ENCODE data around the gene AMOT. TPM values are rescaled to one million over a fixed set of nuclear protein-coding genes. Genes with fewer than 3 reads are reported as not detected.
A peak's percentile ranks its signal among the peaks of the same experiment; 100 is the strongest.

AMOT gene
- total RNA-seq, 1 experiment from 2014 or later, result 0.23 TPM

GRCh38 chrX:112839856-112840255 lies 775 bp downstream of the AMOT start:
- no peak for DNase-seq (ENCODE audit: low read depth)

DNA sequence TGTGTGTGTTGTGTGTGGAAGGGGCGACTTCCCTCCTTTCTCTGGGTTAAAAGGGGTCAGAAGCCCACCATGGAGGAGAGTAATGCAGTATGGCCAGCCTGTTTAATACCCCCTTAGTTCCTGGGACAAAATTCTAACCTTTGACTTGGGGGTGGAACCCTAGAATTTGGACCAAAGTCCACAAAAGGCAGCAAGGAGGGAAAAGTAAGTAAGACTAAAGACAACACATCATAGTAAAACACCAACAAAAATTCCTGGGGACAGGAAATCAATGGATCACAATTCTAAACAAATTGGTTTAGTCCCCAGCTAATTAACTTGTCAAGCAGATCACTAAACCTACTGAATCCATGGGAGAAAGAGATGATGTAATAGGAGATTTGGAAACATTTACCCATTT lies 3.1 kb downstream of the AMOT start:
- DNase-seq (ENCODE audit: low read depth), result no peak

GRCh38 chrX:112835019-112835418 lies 5.6 kb downstream of the AMOT start:
- no peak for DNase-seq (ENCODE audit: low read depth)

GRCh38 chrX:112834031-112834845 lies 6.4 kb downstream of the AMOT start:
- DNase-seq (ENCODE audit: low read depth), result no peak

DNA sequence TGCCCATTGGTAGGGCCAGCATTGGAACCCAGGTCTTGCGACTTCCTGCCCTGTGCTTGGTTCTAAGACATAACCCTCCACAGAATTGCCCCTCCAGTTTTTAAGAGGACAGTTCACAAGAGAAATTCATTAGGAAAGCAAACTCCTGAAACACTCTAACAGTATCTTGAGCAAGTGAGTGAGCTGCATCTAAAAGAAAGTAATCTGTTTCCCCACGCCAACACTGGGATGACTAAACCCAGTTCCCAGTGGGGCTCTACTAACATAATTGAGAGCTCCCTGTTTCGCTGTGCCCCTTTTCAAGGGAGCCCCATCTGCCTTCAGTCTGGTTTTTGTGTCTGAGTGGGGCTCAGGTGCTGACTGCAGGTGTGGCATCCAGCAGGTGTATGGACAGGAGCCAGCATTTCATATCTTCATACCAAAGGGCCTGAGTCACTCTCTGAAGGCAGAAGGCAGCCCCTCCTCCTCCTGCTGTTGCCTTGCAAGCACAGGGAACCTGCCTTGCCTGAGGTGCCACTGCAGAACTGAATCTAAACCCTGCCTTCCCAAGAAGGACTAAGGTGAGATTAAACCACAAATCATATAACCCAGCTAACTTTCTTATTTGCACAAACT lies 8.0 kb downstream of the AMOT start:
- DNase-seq (ENCODE audit: low read depth), result no peak

- no peak for DNase-seq (ENCODE audit: low read depth)
Observed at GRCh38 chrX:112830540-112830939, 10.1 kb downstream of the AMOT start.

GRCh38 chrX:112827292-112827903 lies 13.2 kb downstream of the AMOT start:
- no peak for DNase-seq (ENCODE audit: low read depth)

DNA sequence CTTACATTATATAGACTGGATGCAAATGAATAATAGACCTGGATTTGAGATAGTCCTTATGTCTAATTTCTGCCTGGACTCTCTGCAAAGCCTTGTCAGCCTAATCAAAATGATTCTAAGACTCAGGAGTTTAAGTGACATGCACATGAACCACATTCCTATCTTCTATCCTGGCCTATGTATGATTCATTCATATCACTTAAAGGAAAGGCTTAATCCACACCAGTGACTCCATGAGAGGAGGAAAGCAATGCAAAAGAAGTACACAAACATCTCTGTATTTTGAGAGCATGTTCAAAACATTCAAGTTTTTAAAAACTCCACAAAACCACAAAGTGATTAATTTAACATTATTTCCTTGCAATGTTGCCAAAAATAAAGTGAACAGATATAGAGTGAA lies 14.6 kb downstream of the AMOT start:
- DNase-seq (ENCODE audit: low read depth), result no peak

DNA sequence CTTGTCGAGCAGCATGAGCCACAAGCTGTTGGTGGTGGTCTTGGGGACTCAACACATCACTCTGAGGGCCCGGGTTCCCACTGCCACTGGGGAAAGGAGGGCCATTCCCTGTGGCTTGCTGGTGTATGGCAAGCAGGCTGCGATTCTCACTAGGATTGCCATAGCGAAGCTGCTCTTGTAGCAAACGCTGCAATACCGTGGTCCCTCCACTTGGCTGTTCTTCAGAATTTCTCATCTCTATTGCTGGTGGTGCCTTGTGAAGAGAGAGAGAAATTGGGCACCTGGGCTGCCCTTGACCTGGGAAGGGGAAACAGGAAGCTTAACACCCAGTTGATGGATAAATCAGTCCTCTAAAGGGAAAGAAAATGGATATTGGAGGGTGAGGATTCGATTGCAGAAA lies 17.7 kb downstream of the AMOT start:
- no peak for DNase-seq (ENCODE audit: low read depth)

DNA sequence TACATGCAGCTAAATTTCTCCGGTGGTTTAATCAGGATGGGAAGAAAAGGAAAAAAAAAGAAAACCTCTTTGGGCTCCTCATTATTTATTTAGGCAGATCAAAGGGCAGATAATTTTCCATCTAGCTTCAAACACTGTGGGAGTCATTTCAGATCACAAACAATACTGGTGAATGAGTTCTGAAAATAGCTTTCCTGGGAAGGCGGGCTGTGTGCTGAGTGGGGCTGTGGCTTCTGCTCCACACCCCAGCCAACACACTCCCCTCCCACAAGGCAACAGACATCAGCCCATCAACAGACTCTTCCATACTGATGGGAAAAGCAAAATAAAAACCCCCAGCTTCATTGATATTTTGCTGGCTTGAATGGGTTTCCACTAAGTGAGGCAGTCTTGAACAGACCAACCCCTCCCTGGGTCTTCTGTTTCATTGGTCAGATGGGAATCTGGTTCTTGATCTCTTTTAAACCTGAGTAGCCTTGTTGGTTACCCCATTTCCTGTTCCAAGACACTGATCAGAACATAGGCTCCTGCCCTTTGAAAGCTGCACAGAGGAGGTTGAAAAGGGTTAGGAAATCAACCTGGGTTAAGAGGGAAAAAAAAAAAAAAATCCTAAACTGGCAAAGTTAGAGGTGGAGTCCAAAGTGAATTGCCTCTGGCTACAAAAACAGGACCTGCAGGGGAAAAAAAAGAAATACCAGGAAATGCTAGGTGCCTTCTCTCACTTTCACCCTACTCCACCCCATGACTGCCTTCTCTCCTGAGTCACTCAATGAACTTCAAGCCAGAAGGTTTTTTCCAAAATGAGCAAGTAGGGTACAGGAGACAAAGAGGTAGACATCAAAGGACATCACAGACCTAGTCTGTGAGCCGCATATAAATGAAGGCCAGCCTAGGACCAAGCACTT lies 20.0 kb downstream of the AMOT start:
- no peak for DNase-seq (ENCODE audit: low read depth)

- no peak for DNase-seq (ENCODE audit: low read depth)
Observed at GRCh38 chrX:112819813-112820212, 20.8 kb downstream of the AMOT start.

DNA sequence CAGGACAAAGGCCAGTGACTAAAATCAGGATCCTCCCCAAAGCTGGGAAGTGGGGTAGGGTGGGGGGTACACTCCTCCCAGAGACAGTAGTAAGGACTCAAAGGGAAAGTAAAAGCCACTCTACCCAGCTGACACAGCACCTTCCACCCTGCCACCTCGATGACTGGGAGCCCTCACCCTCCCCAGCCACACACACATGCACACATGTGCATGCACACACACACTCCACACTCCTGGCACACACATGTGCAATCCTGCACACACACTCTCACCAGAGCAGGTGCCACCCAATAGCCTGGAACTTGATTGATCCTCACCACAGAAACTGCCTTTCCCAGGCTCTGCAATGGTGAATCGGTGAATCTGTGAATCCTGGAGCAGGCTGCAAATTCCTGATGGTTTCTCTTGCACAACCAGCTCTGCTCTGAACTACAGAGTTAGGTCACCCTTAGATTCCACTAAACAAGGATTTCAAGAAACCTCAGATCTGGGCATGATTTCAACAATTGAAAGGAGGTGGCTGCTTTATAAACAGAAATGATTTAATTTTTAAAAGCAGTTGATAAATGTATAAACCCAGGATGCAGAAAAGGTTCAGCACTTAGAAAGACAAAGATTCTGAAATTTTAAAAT lies 21.5 kb downstream of the AMOT start:
- peak; percentile 5 for DNase-seq (ENCODE audit: low read depth)

GRCh38 chrX:112818114-112819007 lies 22.3 kb downstream of the AMOT start:
- no peak for DNase-seq (ENCODE audit: low read depth)

DNA sequence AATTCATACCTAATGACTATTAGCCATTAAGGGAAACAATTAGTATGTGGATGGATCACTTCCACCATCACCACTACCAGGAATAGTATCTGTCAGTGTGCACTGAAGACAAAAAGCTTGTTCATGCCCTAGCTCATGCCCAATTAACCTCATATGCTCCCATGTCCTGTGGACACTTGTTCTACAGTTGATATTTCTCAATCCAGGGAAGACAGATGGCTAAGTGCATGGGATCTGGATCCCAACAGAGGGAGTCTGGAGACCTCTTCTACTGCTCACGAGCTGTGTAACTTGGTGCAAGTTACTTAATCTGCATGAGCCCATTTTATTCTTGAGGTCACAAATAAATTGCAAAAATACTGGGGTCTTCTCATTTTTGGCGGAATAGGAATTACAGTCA lies 23.7 kb downstream of the AMOT start:
- no peak for DNase-seq (ENCODE audit: low read depth)

DNA sequence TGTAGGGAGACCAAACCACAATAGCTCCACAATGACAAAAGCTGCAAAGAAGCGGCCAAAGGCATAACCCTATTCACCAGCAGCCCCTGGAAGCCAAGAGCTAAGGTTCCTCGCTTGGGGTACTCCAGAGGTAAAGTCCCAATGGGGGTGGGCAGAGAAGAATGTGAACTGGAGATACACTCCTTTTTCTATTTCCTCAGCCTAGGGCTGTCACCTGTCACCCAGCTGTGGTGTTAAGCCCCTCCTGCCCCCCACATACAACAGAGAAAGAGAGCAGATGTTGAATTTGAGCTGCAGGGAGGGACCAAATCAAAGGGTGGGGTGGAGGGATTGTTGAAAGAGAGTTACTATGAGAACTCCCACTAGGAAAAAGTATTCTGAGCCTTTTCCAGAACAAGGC lies 26.1 kb downstream of the AMOT start:
- no peak for DNase-seq (ENCODE audit: low read depth)

DNA sequence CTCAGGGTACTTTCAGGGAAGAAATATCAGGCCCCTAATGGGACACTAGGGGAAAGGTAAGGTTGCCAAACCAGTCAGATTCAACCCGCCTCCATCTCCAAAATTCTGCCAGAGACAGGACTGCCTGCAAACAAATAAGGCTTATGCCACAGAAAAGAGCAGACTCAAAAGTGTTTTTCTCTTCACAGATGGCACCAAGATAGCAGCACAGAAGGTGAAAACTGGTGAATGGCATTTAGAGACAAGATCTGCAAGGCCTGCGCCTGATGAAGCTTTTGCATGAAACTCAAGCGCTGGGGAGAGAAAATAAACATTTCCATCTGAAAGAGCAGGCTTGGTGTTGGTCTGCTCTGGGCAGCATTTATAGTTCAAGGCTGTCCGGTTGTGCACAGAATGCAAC lies 27.9 kb downstream of the AMOT start:
- DNase-seq (ENCODE audit: low read depth), result no peak

GRCh38 chrX:112808651-112809195 lies 31.9 kb downstream of the AMOT start:
- no peak for DNase-seq (ENCODE audit: low read depth)

- no peak for DNase-seq (ENCODE audit: low read depth)
Observed at GRCh38 chrX:112808007-112808406, 32.6 kb downstream of the AMOT start.

DNA sequence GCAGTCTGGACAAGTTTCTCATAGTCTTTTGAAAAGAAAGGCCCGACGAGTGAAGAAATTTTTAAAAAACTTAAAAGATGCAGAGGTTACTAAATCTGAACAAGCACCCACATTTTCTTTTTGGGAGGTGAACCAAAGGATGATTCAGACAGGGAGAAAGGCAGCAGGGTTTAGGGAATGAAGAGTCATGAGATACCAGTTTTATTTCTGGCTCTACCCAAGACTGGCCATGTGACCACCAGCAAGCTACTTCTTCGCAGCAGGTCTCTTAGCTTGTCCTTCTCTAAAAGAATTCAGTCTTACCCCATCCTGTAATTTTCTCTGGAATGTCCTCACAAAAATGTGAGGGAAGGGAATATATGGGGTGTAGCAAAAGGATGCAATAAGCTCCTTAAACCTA lies 37.6 kb downstream of the AMOT start:
- no peak for DNase-seq (ENCODE audit: low read depth)

DNA sequence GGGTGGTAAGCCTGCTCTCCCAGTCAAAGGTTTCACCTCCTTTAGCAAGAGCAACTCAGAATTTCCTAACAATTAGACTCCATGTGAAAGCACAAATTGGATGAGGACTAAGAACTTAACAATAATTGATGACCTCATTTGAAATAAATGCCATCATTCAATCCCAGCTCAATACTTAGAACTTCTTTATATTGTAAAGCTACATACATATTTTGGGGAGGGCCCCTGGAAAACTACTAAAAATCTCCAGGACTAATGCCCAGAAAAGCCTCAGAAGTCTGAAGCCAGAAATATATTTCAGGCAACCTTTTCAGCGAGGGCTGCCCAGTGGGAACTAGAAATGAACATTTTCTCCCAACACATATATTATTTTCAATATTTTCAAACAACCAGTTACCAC lies 38.1 kb downstream of the AMOT start:
- no peak for DNase-seq (ENCODE audit: low read depth)
